Tibial nerve (tissue), 4 donors: ENCODE data around the gene ARHGAP26. TPM values are rescaled to one million over a fixed set of nuclear protein-coding genes. Genes with fewer than 3 reads are reported as not detected.

ENCODE experiments used
- DNase-seq, 2 donors: peaks; one replicate each; pipeline ENCODE4 v3.0.0-alpha.2; 2019; ENCODE audit warnings: low spot score in 2 of 2
- H3K27ac ChIP-seq, 4 donors: fragments of 200-600 bp; sonication (generic) in 3 of 4; one replicate each; pipeline ENCODE4 v1.5.1; 2017 to 2019; ENCODE audit warnings: mild to moderate bottlenecking in 1 of 4
- H3K27me3 ChIP-seq, 2 donors: fragments of 200-600 bp; sonication (generic) in 1 of 2; one replicate each; pipeline versions ENCODE4 v1.5.1 to v1.6.0; 2017 to 2019
- H3K36me3 ChIP-seq, 3 donors: fragments of 200-600 bp; sonication (generic); one replicate each; pipeline ENCODE4 v1.5.1; 2018 to 2019
- H3K4me1 ChIP-seq, 4 donors: fragments of 200-600 bp; sonication (generic) in 3 of 4; one replicate each; pipeline ENCODE4 v1.5.1; 2017 to 2019
- H3K4me3 ChIP-seq, 4 donors: fragments of 200-600 bp; sonication (generic) in 3 of 4; one replicate each; pipeline ENCODE4 v1.5.1; 2017 to 2019; ENCODE audit warnings: mild to moderate bottlenecking in 1 of 4, moderate library complexity in 1 of 4
- H3K9me3 ChIP-seq, 4 donors: fragments of 200-600 bp; sonication (generic) in 3 of 4; one replicate each; pipeline ENCODE4 v1.5.1; 2017 to 2019
- CTCF ChIP-seq, 5 experiments: fragments of 200-600 bp in 3 of 5; fragments of 450-650 bp in 2 of 5; sonication (generic) in 3 of 5; IDR thresholded peaks; one replicate each; pipeline ENCODE4 v1.5.1; 2016 to 2019; ENCODE audit warnings: antibody characterized with exemption in 5 of 5, mild to moderate bottlenecking in 3 of 5, moderate library complexity in 2 of 5
- EP300 ChIP-seq, 2 donors: sonication (generic); formaldehyde crosslinking; IDR thresholded peaks; one replicate each; pipeline ENCODE4 v1.6.1; 2017; ENCODE audit warnings: antibody characterized with exemption in 2 of 2, mild to moderate bottlenecking in 1 of 2
- POLR2A ChIP-seq, 2 donors: fragments of 450-650 bp; IDR thresholded peaks; one replicate each; pipeline ENCODE4 v1.6.1; 2017; ENCODE audit warnings: antibody characterized with exemption in 2 of 2, mild to moderate bottlenecking in 2 of 2, moderate library complexity in 2 of 2
- WGBS, 2 donors: methylation state at CpG; one replicate each; pipeline ENCODE4 v1.1.5; 2018; 5-methylcytosine and 5-hydroxymethylcytosine counted together
- total RNA-seq, 4 donors: library from RNA; depleted of rRNA; stranded (reverse); fragments of >200 nt; gene quantifications; one replicate each; pipeline ENCODE4 v1.1.0, GENCODE V29; 2016

The ARHGAP26 gene
- total RNA-seq, 4 donors from 2014 or later, result 33.7 to 77.8 (median 57.8) TPM

GRCh38 chr5:142797420-142797819 lies 27.2 kb downstream of the ARHGAP26 start:
- Histone ChIP-seq H3K27me3 (no peaks in the 10 kb centered on the region), H3K4me3 (no peak overlapping the region), H3K36me3 (no peaks in the 10 kb centered on the region), H3K9me3 (no peaks in the 10 kb centered on the region), H3K4me1 (peaks cover 0 to 63% (median 9%) of the 10 kb centered on the region in 4 donors), H3K27ac (peak overlapping the region in 2 of 4 donors; percentile 7 to 35)
- TF ChIP-seq EP300 (IDR thresholded peaks at IDR 0.05), result no peak
- TF ChIP-seq CTCF (IDR thresholded peaks at IDR 0.05), result no peak
- no peak for TF ChIP-seq POLR2A (IDR thresholded peaks at IDR 0.05)
- DNase-seq, result no peak
- WGBS, 2 donors, result 86% methylated on average over 3 of the region's 3 CpGs

- Histone ChIP-seq H3K9me3 (no peaks in the 10 kb centered on the region), H3K4me1 (peaks cover 0 to 66% (median 10%) of the 10 kb centered on the region in 4 donors), H3K36me3 (no peaks in the 10 kb centered on the region), H3K4me3 (no peak overlapping the region), H3K27ac (peak overlapping the region in 2 of 4 donors; percentile 35 to 61), H3K27me3 (no peaks in the 10 kb centered on the region)
- 91 to 92% methylated on average over 4 of the region's 4 CpGs for WGBS, 2 donors
- TF ChIP-seq POLR2A (IDR thresholded peaks at IDR 0.05) (no peak), EP300 (IDR thresholded peaks at IDR 0.05) (peak in 1 of 2 donors; percentile 85)
- DNase-seq, result peak in 1 of 2 donors; percentile 48
These were observed 28.1 kb downstream of the ARHGAP26 start for GRCh38 chr5:142798099-142798770.

- 87% methylated on average over 6 of the region's 6 CpGs for WGBS, 2 donors
- no peak for DNase-seq
- no peak for TF ChIP-seq EP300 (IDR thresholded peaks at IDR 0.05)
- TF ChIP-seq CTCF (IDR thresholded peaks at IDR 0.05), result no peak
- TF ChIP-seq POLR2A (IDR thresholded peaks at IDR 0.05), result no peak
- peak overlapping the region in 3 of 4 donors; percentile 13 to 70 (median 37) for H3K27ac ChIP-seq
- H3K4me3 ChIP-seq, result no peak overlapping the region
- H3K4me1 ChIP-seq, result peaks cover 0 to 81% (median 11%) of the 10 kb centered on the region in 4 donors
- H3K9me3 ChIP-seq, result no peaks in the 10 kb centered on the region
- no peaks in the 10 kb centered on the region for H3K36me3 ChIP-seq
- H3K27me3 ChIP-seq, result no peaks in the 10 kb centered on the region
These were observed 30.8 kb downstream of the ARHGAP26 start for GRCh38 chr5:142800776-142801494.

GRCh38 chr5:142801495-142801871 lies 31.3 kb downstream of the ARHGAP26 start:
- H3K4me3 ChIP-seq, result no peak overlapping the region
- 61 to 63% methylated on average over 4 of the region's 4 CpGs for WGBS, 2 donors
- H3K9me3 ChIP-seq, result no peaks in the 10 kb centered on the region
- H3K27me3 ChIP-seq, result no peaks in the 10 kb centered on the region
- no peak for DNase-seq
- no peaks in the 10 kb centered on the region for H3K36me3 ChIP-seq
- H3K4me1 ChIP-seq, result peaks cover 0 to 81% (median 11%) of the 10 kb centered on the region in 4 donors
- TF ChIP-seq POLR2A (IDR thresholded peaks at IDR 0.05) (no peak), CTCF (IDR thresholded peaks at IDR 0.05) (no peak), EP300 (IDR thresholded peaks at IDR 0.05) (no peak)
- H3K27ac ChIP-seq, result peak overlapping the region in 3 of 4 donors; percentile 13 to 70 (median 32)

- Histone ChIP-seq H3K4me3 (no peak overlapping the region), H3K27me3 (no peaks in the 10 kb centered on the region), H3K36me3 (no peaks in the 10 kb centered on the region), H3K9me3 (no peaks in the 10 kb centered on the region), H3K27ac (peak overlapping the region in 2 of 4 donors; percentile 66 to 70), H3K4me1 (peaks cover 0 to 90% (median 20%) of the 10 kb centered on the region in 4 donors)
- peak in 1 of 2 donors; percentile 60 for DNase-seq
- TF ChIP-seq EP300 (IDR thresholded peaks at IDR 0.05) (peak; percentile 87 to 92), CTCF (IDR thresholded peaks at IDR 0.05) (no peak)
- WGBS, 2 donors, result 47 to 57% methylated on average over 11 of the region's 11 CpGs
These were observed 33.4 kb downstream of the ARHGAP26 start for GRCh38 chr5:142803428-142804125.
